Thoracic aorta (tissue), 2 donors: ENCODE results near the gene PLPPR4. TPM values are rescaled to one million over a fixed set of nuclear protein-coding genes. Genes with fewer than 3 reads are reported as not detected.

Experiments used
- ATAC-seq: fragments of 150-250 bp; one replicate; pipeline ENCODE4 v1.8.0; 2017; ENCODE audit warnings: low read depth; ENCODE audit not compliant: insufficient number of reproducible peaks, low FRiP score
- DNase-seq: peaks from one replicate; pipeline ENCODE4 v3.0.0-alpha.2; 2020; ENCODE audit warnings: low spot score
- H3K27ac ChIP-seq, 2 donors: fragments of 200-600 bp; sonication (generic); 1 replicate in 1 of 2; 2 replicates in 1 of 2; pipeline ENCODE4 v1.5.1; 2016; ENCODE audit warnings: mild to moderate bottlenecking in 2 of 2, moderate library complexity in 2 of 2
- H3K27me3 ChIP-seq: fragments of 200-600 bp; sonication (generic); replicated peaks from 2 replicates; pipeline ENCODE4 v1.6.0; 2016; ENCODE audit warnings: mild to moderate bottlenecking; ENCODE audit not compliant: insufficient read depth
- H3K36me3 ChIP-seq: fragments of 200-600 bp; sonication (generic); one replicate; pipeline ENCODE4 v1.5.1; 2016
- H3K4me1 ChIP-seq, 2 donors: fragments of 200-600 bp; sonication (generic); 1 replicate in 1 of 2; 2 replicates in 1 of 2; pipeline versions ENCODE4 v1.5.1 to v1.6.0; 2016; ENCODE audit warnings: low read depth in 2 of 2, mild to moderate bottlenecking in 1 of 2; ENCODE audit not compliant: control insufficient read depth in 1 of 2
- H3K4me3 ChIP-seq: fragments of 200-600 bp; sonication (generic); 2 replicates; pipeline ENCODE4 v1.5.1; 2016; ENCODE audit warnings: mild to moderate bottlenecking
- H3K9me3 ChIP-seq: fragments of 200-600 bp; sonication (generic); 2 replicates; pipeline ENCODE4 v1.5.1; 2016
- CTCF ChIP-seq: fragments of 200-600 bp; sonication (generic); IDR thresholded peaks from one replicate; pipeline ENCODE4 v1.5.1; 2019; ENCODE audit warnings: antibody characterized with exemption
- total RNA-seq, 2 donors: library from RNA; depleted of rRNA; stranded (reverse); fragments of >200 nt; gene quantifications; one replicate each; pipeline versions ENCODE4 v1.1.0 to v1.2.3, GENCODE V29; 2016

The PLPPR4 gene
- total RNA-seq, 2 donors from 2014 or later, result 0.28 to 1.2 TPM

GRCh38 chr1:99227056-99227897, 37.0 kb upstream of the PLPPR4 start:
- no peak for TF ChIP-seq CTCF
- Histone ChIP-seq H3K27ac (no peak overlapping the region), H3K4me1 (no peaks in the 10 kb centered on the region), H3K9me3 (no peaks in the 10 kb centered on the region), H3K4me3 (no peak overlapping the region), H3K27me3 (no peaks in the 10 kb centered on the region), H3K36me3 (no peaks in the 10 kb centered on the region)
- ATAC-seq, result no peak
- DNase-seq, result no peak

- H3K4me1 ChIP-seq, result no peaks in the 10 kb centered on the region
Measured at GRCh38 chr1:99228153-99228552, 36.1 kb upstream of the PLPPR4 start.

GRCh38 chr1:99229122-99229521, 35.2 kb upstream of the PLPPR4 start:
- Histone ChIP-seq H3K27ac (no peak overlapping the region), H3K4me3 (no peak overlapping the region), H3K36me3 (no peaks in the 10 kb centered on the region), H3K9me3 (no peaks in the 10 kb centered on the region), H3K27me3 (no peaks in the 10 kb centered on the region), H3K4me1 (no peaks in the 10 kb centered on the region)
- ATAC-seq, result no peak
- TF ChIP-seq CTCF, result no peak
- DNase-seq, result no peak

More at GRCh38 chr1:99228153-99228552, 36.1 kb upstream of the PLPPR4 start:
- Histone ChIP-seq H3K36me3 (no peaks in the 10 kb centered on the region), H3K27ac (no peak overlapping the region), H3K4me3 (no peak overlapping the region), H3K9me3 (no peaks in the 10 kb centered on the region), H3K27me3 (no peaks in the 10 kb centered on the region)
- no peak for ATAC-seq
- no peak for DNase-seq
- no peak for TF ChIP-seq CTCF

- ATAC-seq (no peak), DNase-seq (no peak)
- no peak for TF ChIP-seq CTCF
- Histone ChIP-seq H3K4me3 (no peak overlapping the region), H3K27me3 (no peaks in the 10 kb centered on the region), H3K4me1 (no peaks in the 10 kb centered on the region), H3K9me3 (no peaks in the 10 kb centered on the region), H3K36me3 (no peaks in the 10 kb centered on the region), H3K27ac (no peak overlapping the region)
Measured at GRCh38 chr1:99230695-99231094, 33.6 kb upstream of the PLPPR4 start.

GRCh38 chr1:99232172-99232571, 32.1 kb upstream of the PLPPR4 start:
- ATAC-seq (no peak), DNase-seq (no peak)
- no peak for TF ChIP-seq CTCF
- H3K4me1 ChIP-seq, result no peaks in the 10 kb centered on the region
- no peaks in the 10 kb centered on the region for H3K27me3 ChIP-seq
- H3K9me3 ChIP-seq, result no peaks in the 10 kb centered on the region
- H3K27ac ChIP-seq, result no peak overlapping the region
- H3K4me3 ChIP-seq, result no peak overlapping the region
- H3K36me3 ChIP-seq, result no peaks in the 10 kb centered on the region
